Measurements from ENCODE around the gene COG5. TPM values are rescaled to one million over a fixed set of nuclear protein-coding genes. Genes with fewer than 3 reads are reported as not detected.

The COG5 gene
- total and polyA plus RNA-seq, 10 of the 15 experiments (the other 5 are each of a cell fraction or from before 2014, with no cell fraction given), result 5.5 to 27.9 (median 15.6) TPM

- H3K36me3 ChIP-seq (ENCODE audit: control insufficient read depth in 2 of 2, insufficient read depth in 2 of 2, low read length in 1 of 2), result no peaks in the 10 kb centered on the region; a peak in 1 of 4 replicates
- intact Hi-C loops (cut with micrococcal nuclease; ENCODE audit: unreplicated experiment), result no loop called here
- H3K9ac ChIP-seq (ENCODE audit: control insufficient read depth, insufficient read depth, low read length), result no peak overlapping the region
- no peak for ATAC-seq
- H3K79me2 ChIP-seq (ENCODE audit: control insufficient read depth, insufficient read depth, low read length), result no peaks in the 10 kb centered on the region
- no peak overlapping the region for H3K4me3 ChIP-seq
- no peak overlapping the region for H3K4me2 ChIP-seq (ENCODE audit: control insufficient read depth, insufficient read depth)
- TF ChIP-seq ZBED1 (IDR thresholded peaks at IDR 0.05; ENCODE audit: borderline replicate concordance) (no peak), BRCA1 (IDR thresholded peaks at IDR 0.05; ENCODE audit: low read depth, low read length) (no peak), NBN (IDR thresholded peaks at IDR 0.05) (no peak), SIX5 (IDR thresholded peaks at IDR 0.05; ENCODE audit: low read depth, low read length, severe bottlenecking) (no peak), ATF7 (IDR thresholded peaks at IDR 0.05; ENCODE audit: low read depth) (no peak), ZNF687 (IDR thresholded peaks at IDR 0.05) (no peak), MYB (IDR thresholded peaks at IDR 0.05; ENCODE audit: borderline replicate concordance, low read depth, low read length) (no peak), PAX5 (IDR thresholded peaks at IDR 0.05; ENCODE audit: borderline replicate concordance, low read depth, low read length) (no peak), E2F4 (IDR thresholded peaks at IDR 0.05; ENCODE audit: low read depth, low read length) (no peak), FOS (IDR thresholded peaks at IDR 0.05; ENCODE audit: borderline replicate concordance, extremely low read depth, insufficient read length) (no peak), KDM1A (IDR thresholded peaks at IDR 0.05; ENCODE audit: borderline replicate concordance) (no peak), ZBTB4 (CRISPR knock-in tag; IDR thresholded peaks at IDR 0.05) (no peak), PBX3 (IDR thresholded peaks at IDR 0.05; ENCODE audit: insufficient replicate concordance, low read depth, low read length) (no peak)
- ChIA-PET SMC1A (ENCODE audit: uncharacterized antibody, unreplicated experiment) (no interaction called here), CTCF (interaction anchor here (1.2 kb wide), 1 partner anchor 102 kb away, joined by 3 read pairs; no protein-coding TSS in a partner anchor), POLR2A (no interaction called here), RAD21 (ENCODE audit: unreplicated experiment) (no interaction called here)
- H3K4me1 ChIP-seq (ENCODE audit: control insufficient read depth, insufficient read depth, low read length), result no peaks in the 10 kb centered on the region
- H3K27me3 ChIP-seq (replicated peaks in 1 of 2; ENCODE audit: control insufficient read depth in 2 of 2, insufficient read depth in 2 of 2, low read length in 1 of 2), result no peaks in the 10 kb centered on the region
- no peaks in the 10 kb centered on the region for H4K20me1 ChIP-seq (ENCODE audit: control insufficient read depth, insufficient read depth)
- H3K9me3 ChIP-seq (replicated peaks; ENCODE audit: control insufficient read depth, insufficient read depth, low read length), result no peaks in the 10 kb centered on the region
- no peak overlapping the region for H2AFZ ChIP-seq (ENCODE audit: control insufficient read depth, low read depth, low read length)
- DNase-seq (ENCODE audit: low read depth, low spot score), result no peak
- in situ Hi-C loops (cut with MboI), result no loop called here
- BruUV-seq (replicated peaks), result no TSS peak
- no peak overlapping the region for H3K27ac ChIP-seq (ENCODE audit: control insufficient read depth, insufficient read depth)
- no peak for FAIRE-seq
- WGBS (ENCODE audit: insufficient coverage, insufficient replicate concordance, low lambda C conversion rate, missing lambda C conversion rate), result 92% methylated on average over 3 of the region's 3 CpGs
Measured at GRCh38 chr7:107251963-107252362, 311.8 kb downstream of the COG5 start.
